PC-9 (cell line): ENCODE results near the gene TBC1D14. TPM values are rescaled to one million over a fixed set of nuclear protein-coding genes. Genes with fewer than 3 reads are reported as not detected.

Experiments used
- BruUV-seq: library from RNA; stranded (reverse); fragments of 400-500 nt; replicated peaks from 2 replicates; lab custom pipeline; 2021; lab: Mats Ljungman, UMichigan
- CTCF ChIA-PET: fragments of 300-600 bp; sonication (Branson Sonifier 250); formaldehyde crosslinking; loops from one replicate; lab custom pipeline; 2022; ENCODE audit warnings: antibody characterized with exemption; lab: Charles Lee
- POLR2A ChIA-PET: fragments of 300-600 bp; sonication (Branson Sonifier 250); formaldehyde crosslinking; loops from one replicate; lab custom pipeline; 2022; ENCODE audit warnings: antibody characterized with exemption; ENCODE audit not compliant: unreplicated experiment; lab: Charles Lee
- DNase-seq, 2 experiments: peaks; one replicate each; pipeline versions ENCODE4 v3.0.0 to v3.0.0-alpha.2; 2015 to 2022; ENCODE audit warnings: mixed read lengths in 1 of 2
- H2AFZ ChIP-seq: fragments of 200-600 bp; sonication (generic); 2 replicates; pipeline ENCODE4 v1.8.1; 2017; ENCODE audit warnings: antibody characterized with exemption
- H3F3A ChIP-seq: fragments of 200-600 bp; sonication (generic); 2 replicates; pipeline ENCODE4 v1.8.1; 2017; ENCODE audit warnings: antibody characterized with exemption, mild to moderate bottlenecking, low read depth; ENCODE audit not compliant: insufficient read depth
- H3K27ac ChIP-seq: fragments of 200-600 bp; sonication (generic); 2 replicates; pipeline ENCODE4 v1.6.1; 2016; ENCODE audit warnings: mixed run types
- H3K27me3 ChIP-seq: fragments of 200-600 bp; sonication (generic); 2 replicates; pipeline ENCODE4 v1.6.1; 2016; ENCODE audit warnings: low read depth, mixed run types; ENCODE audit not compliant: insufficient read depth
- H3K36me3 ChIP-seq: fragments of 200-600 bp; sonication (generic); 2 replicates; pipeline ENCODE4 v1.6.1; 2016; ENCODE audit warnings: low read depth, mixed run types
- H3K4me1 ChIP-seq: fragments of 200-600 bp; sonication (generic); replicated peaks from 2 replicates; pipeline ENCODE4 v1.6.1; 2016; ENCODE audit warnings: mixed run types; ENCODE audit not compliant: insufficient read depth
- H3K4me2 ChIP-seq: fragments of 200-600 bp; sonication (generic); 2 replicates; pipeline ENCODE4 v1.6.1; 2017; ENCODE audit warnings: mixed run types
- H3K4me3 ChIP-seq: fragments of 200-600 bp; sonication (generic); 2 replicates; pipeline ENCODE4 v1.6.1; 2016; ENCODE audit warnings: mixed run types
- H3K79me2 ChIP-seq: fragments of 200-600 bp; sonication (generic); 2 replicates; pipeline ENCODE4 v1.6.1; 2017; ENCODE audit warnings: low read depth, mixed run types
- H3K9me2 ChIP-seq: fragments of 200-600 bp; sonication (generic); 2 replicates; pipeline ENCODE4 v1.8.1; 2017; ENCODE audit warnings: mild to moderate bottlenecking; ENCODE audit not compliant: insufficient read depth
- H3K9me3 ChIP-seq: fragments of 200-600 bp; sonication (generic); 2 replicates; pipeline ENCODE4 v1.8.1; 2016; ENCODE audit warnings: low read depth; ENCODE audit not compliant: insufficient read depth
- H4K20me1 ChIP-seq: fragments of 200-600 bp; sonication (generic); 2 replicates; pipeline ENCODE4 v1.8.1; 2017; ENCODE audit not compliant: insufficient read depth
- CTCF ChIP-seq: fragments of 200-600 bp; sonication (generic); conservative IDR thresholded peaks from 2 replicates; pipeline ENCODE4 v1.6.1; 2017; ENCODE audit warnings: mixed run types, antibody characterized with exemption, mild to moderate bottlenecking, moderate library complexity
- EZH2 ChIP-seq: fragments of 200-600 bp; sonication (generic); IDR thresholded peaks from 2 replicates; pipeline ENCODE4 v1.8.0; 2017; ENCODE audit warnings: antibody characterized with exemption, low read depth
- intact Hi-C: fragments of 100-400 bp; cut with micrococcal nuclease; formaldehyde crosslinking; loops from one replicate; pipeline ENCODE4 v1.10.0; 2022; ENCODE audit not compliant: unreplicated experiment
- total RNA-seq: library from RNA; stranded (reverse); gene quantifications from 2 replicates; pipeline ENCODE4 v1.2.3, GENCODE V29; 2021

Gene TBC1D14
- total RNA-seq, 1 experiment from 2014 or later, result 46.2 TPM

- no peaks in the 10 kb centered on the region for H3K27me3 ChIP-seq
- TF ChIP-seq CTCF (no peak), EZH2 (no peak)
- intact Hi-C loops, result no loop called here
- no peak overlapping the region for H3K4me3 ChIP-seq
- H2AFZ ChIP-seq, result no peak overlapping the region
- no peaks in the 10 kb centered on the region for H3K9me3 ChIP-seq
- no peaks in the 10 kb centered on the region for H3K9me2 ChIP-seq
- no peak for DNase-seq
- peaks cover 4% of the 10 kb centered on the region; the same call in 1 of the 2 replicates for H3K79me2 ChIP-seq
- H3K27ac ChIP-seq, result no peak overlapping the region
- BruUV-seq, result no TSS peak
- no peaks in the 10 kb centered on the region; the same call in 1 of the 2 replicates for H3F3A ChIP-seq
- H4K20me1 ChIP-seq, result no peaks in the 10 kb centered on the region
- H3K4me2 ChIP-seq, result no peak overlapping the region
- no peaks in the 10 kb centered on the region for H3K36me3 ChIP-seq
- no peaks in the 10 kb centered on the region for H3K4me1 ChIP-seq
- ChIA-PET POLR2A (no interaction called here), CTCF (no interaction called here)
Measured at GRCh38 chr4:6968496-6968895, 58.9 kb downstream of the TBC1D14 start.

- Histone ChIP-seq H3K4me3 (no peak overlapping the region), H3F3A (no peaks in the 10 kb centered on the region; the same call in 1 of the 2 replicates), H2AFZ (no peak overlapping the region), H3K9me2 (no peaks in the 10 kb centered on the region), H3K79me2 (peaks cover 7% of the 10 kb centered on the region; the same call in 1 of the 2 replicates), H4K20me1 (no peaks in the 10 kb centered on the region; the same call in 1 of the 2 replicates), H3K4me1 (no peaks in the 10 kb centered on the region), H3K27ac (no peak overlapping the region), H3K36me3 (no peaks in the 10 kb centered on the region), H3K9me3 (no peaks in the 10 kb centered on the region), H3K27me3 (no peaks in the 10 kb centered on the region), H3K4me2 (no peak overlapping the region)
- POLR2A ChIA-PET, result no interaction called here
- no peak for TF ChIP-seq CTCF
- no peak for TF ChIP-seq EZH2
- intact Hi-C loops, result no loop called here
- CTCF ChIA-PET, result interaction anchor here (0.6 kb wide), 1 partner anchor 125 kb away, joined by 3 read pairs; no protein-coding TSS in a partner anchor
- no TSS peak for BruUV-seq
- DNase-seq, result no peak
Measured at GRCh38 chr4:6969826-6970800, 60.5 kb downstream of the TBC1D14 start.

- no peak overlapping the region for H2AFZ ChIP-seq
- no peaks in the 10 kb centered on the region for H3K27me3 ChIP-seq
- H3K79me2 ChIP-seq, result 0 out of 2 replicates have a peak, but pooled peaks cover 4% of the 10 kb centered on the region
- no TSS peak for BruUV-seq
- H3K9me3 ChIP-seq, result no peaks in the 10 kb centered on the region
- H3K27ac ChIP-seq, result no peak overlapping the region
- POLR2A ChIA-PET, result interaction anchor here (0.6 kb wide), 1 partner anchor 326 kb away, joined by 8 read pairs; no protein-coding TSS in a partner anchor
- no peak overlapping the region for H3K4me3 ChIP-seq
- no peaks in the 10 kb centered on the region; the same call in 1 of the 2 replicates for H4K20me1 ChIP-seq
- H3K4me2 ChIP-seq, result no peak overlapping the region
- intact Hi-C loops, result no loop called here
- no peaks in the 10 kb centered on the region for H3K9me2 ChIP-seq
- H3F3A ChIP-seq, result no peaks in the 10 kb centered on the region; the same call in 1 of the 2 replicates
- CTCF ChIA-PET, result no interaction called here
- no peak for DNase-seq
- no peak for TF ChIP-seq EZH2
- TF ChIP-seq CTCF, result no peak
- H3K4me1 ChIP-seq, result no peaks in the 10 kb centered on the region
- no peaks in the 10 kb centered on the region for H3K36me3 ChIP-seq
Measured at GRCh38 chr4:6971536-6972374, 62.1 kb downstream of the TBC1D14 start.
